Measurements from ENCODE around the gene PDE7B.
A peak's percentile ranks its signal among the peaks of the same experiment; 100 is the strongest.

Gene PDE7B

GRCh38 chr6:136036601-136037000 is 185.1 kb downstream of the PDE7B start:
- no peak for DNase-seq

GRCh38 chr6:136037242-136037875 is 185.9 kb downstream of the PDE7B start:
- DNase-seq, result peak; percentile 8

GRCh38 chr6:136037876-136038460 is 186.5 kb downstream of the PDE7B start:
- DNase-seq, result no peak

- no peak for DNase-seq
These were observed 187.0 kb downstream of the PDE7B start for GRCh38 chr6:136038531-136038930.

GRCh38 chr6:136039185-136039584 is 187.7 kb downstream of the PDE7B start:
- no peak for DNase-seq

- DNase-seq, result no peak
These were observed 199.0 kb downstream of the PDE7B start for GRCh38 chr6:136050475-136050874.

GRCh38 chr6:136051140-136051775 is 199.8 kb downstream of the PDE7B start:
- DNase-seq, result no peak

- no peak for DNase-seq
These were observed 200.5 kb downstream of the PDE7B start for GRCh38 chr6:136052031-136052430.

DNA sequence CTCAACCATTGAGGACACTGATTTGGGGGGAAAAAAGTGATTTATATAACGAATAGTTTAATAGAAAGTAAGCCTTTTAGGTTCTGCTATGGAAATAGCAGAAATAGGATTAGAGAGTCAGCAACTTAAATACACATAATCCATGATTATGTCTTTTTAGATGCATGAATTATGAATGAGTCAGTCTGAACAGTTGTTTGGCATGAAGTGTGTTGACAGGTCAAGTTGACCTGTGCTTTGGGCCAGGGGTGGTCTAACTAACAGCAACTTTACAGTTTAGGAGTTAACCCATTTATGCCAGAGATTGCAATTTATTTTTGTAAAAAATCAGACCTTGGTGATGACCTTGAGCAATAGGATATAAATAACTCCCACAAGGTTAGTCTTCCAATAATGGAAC is 207.4 kb downstream of the PDE7B start:
- DNase-seq, result no peak

GRCh38 chr6:136059308-136059707 is 207.8 kb downstream of the PDE7B start:
- DNase-seq, result no peak

GRCh38 chr6:136060052-136060451 is 208.6 kb downstream of the PDE7B start:
- no peak for DNase-seq

GRCh38 chr6:136060759-136061158 is 209.3 kb downstream of the PDE7B start:
- DNase-seq, result no peak

DNA sequence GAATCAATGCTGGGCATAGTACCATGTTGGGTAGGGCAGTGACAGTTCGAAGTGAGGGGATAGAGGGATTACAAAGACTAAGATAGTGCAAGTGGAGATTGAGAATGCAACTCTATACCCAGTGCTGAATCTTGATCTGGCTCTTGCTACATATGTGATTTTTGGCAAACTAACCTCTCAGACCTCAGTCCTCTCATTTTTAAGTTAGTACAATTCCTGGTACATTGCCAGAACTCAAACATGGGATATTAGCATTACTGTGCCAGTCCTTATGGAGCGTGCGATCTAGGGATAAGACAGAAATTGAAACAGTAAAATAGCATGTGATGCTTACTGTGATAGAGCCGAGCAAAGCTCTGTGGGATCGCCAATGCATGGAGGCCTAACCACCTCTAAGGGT is 210.2 kb downstream of the PDE7B start:
- DNase-seq, result no peak

DNA sequence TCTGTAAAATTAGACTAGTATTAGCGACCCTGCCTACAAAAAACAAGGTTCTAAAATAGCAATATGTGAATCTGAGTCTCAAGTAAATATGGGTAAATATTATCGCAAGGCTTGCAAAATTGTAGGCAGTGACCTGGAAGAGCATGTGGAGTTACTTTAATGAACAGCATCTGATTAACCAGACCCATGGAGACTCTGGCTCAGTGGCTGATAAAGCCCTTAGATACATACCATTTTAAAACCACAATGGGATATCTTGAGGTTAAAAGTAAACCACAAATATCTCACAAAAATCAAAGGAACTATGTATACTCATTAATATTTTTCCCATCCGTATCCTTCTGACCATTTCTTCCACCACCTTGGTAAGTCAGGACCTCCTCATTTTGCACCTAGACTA is 211.6 kb downstream of the PDE7B start:
- no peak for DNase-seq

DNA sequence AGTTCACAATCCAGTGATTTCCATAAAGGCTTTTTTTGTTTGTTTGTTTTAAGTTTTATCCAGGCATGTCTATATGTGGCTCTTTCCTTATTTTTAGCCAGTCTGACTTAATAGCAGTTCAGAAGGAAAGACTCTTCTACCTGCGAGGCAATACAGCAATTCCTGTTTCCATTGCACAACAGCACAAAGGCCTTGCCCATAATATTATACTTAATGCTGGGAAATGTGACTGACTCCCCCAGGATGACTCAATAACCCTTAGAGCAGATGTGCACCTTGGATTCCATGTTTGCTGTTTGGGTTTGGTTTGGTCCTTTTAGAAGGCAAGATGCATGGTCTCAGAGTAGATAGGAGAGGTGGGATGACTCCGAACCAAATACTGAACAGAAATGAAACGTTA is 214.5 kb downstream of the PDE7B start:
- no peak for DNase-seq

GRCh38 chr6:136067731-136068341 is 216.3 kb downstream of the PDE7B start:
- no peak for DNase-seq

- no peak for DNase-seq
These were observed 217.6 kb downstream of the PDE7B start for GRCh38 chr6:136069119-136069518.

DNA sequence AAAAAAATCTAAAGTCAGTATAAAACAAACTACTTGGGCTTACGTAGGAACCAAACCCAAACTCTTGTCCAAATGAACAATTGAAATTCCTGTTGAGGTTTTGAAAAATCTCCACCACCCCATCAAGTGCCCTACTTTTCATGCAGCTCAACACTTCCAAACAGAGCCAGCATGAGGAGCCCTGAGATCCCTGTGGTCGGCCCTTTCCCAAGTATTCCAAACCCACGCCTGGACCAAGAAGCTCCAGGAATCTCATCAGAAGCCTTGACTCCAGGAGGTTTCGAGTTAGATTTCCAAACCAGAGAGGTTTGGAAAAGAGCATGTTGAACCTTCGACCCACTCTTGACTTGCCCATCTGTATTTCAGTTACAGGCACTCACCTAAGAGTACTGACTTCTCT is 219.3 kb downstream of the PDE7B start:
- DNase-seq, result no peak

GRCh38 chr6:136072691-136073090 is 221.2 kb downstream of the PDE7B start:
- DNase-seq, result no peak

GRCh38 chr6:136073216-136073615 is 221.7 kb downstream of the PDE7B start:
- DNase-seq, result no peak

- DNase-seq, result no peak
These were observed 225.0 kb downstream of the PDE7B start for GRCh38 chr6:136076496-136076895.

DNA sequence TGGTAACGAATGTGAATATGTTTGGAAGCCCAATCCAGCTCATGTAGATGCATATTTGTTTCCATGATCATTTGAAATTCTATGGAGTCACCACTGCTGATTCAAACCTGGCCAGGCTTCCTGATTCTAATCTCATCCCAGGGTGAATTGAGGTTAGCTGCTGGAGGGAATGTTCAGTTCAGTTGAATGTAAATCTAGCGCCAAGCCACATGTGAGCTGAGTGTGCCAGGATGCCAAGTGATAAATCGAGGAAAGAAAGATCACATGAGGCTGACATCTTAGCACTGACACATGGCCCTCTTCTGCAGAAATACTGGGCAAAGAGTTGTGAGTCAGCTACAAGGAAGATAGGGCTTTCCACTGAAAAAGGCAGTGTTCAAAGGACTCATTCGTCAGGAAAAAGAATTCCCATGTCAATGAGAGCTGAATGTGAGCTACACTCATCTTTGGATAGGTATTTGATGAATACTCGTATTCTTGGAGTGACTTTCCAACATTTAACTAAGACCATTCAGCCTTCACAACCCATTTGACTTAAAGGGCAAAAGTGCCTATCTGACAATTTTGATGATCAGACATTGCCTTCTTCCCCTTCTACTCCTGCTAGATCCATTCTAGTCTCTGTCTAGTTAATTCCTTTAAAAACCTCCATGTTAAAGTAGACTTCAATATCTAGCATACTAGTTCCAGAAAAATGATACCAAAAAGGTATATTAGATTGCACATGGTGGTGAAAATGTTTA is 226.5 kb downstream of the PDE7B start:
- DNase-seq, result no peak

All from activated gamma-delta T cell treated with Interleukin-2 at 50 U/mL for 16 hours (primary cell).